Keratinocyte (primary cell): Measurements from ENCODE around the gene DNAJB13.

Experiments used
- EZH2 ChIP-seq: IDR thresholded peaks from one replicate; pipeline ENCODE4 v1.6.1; 2012; ENCODE audit warnings: inconsistent platforms, mild to moderate bottlenecking, low read length, moderate library complexity
- TF ChIP-seq, protein P1 (sequence below), 3 experiments: IDR thresholded peaks in 1 of 3; conservative IDR thresholded peaks in 1 of 3; optimal IDR thresholded peaks in 1 of 3; 2 replicates in 2 of 3; 3 replicates in 1 of 3; pipeline versions ENCODE3 to v1.5.1; 2011; ENCODE audit warnings: low read length in 3 of 3, mild to moderate bottlenecking in 3 of 3, moderate library complexity in 2 of 3, control low read depth in 1 of 3, inconsistent platforms in 1 of 3; ENCODE audit not compliant: insufficient read depth in 2 of 3; ENCODE audit errors: extremely low read depth in 1 of 3

DNA sequence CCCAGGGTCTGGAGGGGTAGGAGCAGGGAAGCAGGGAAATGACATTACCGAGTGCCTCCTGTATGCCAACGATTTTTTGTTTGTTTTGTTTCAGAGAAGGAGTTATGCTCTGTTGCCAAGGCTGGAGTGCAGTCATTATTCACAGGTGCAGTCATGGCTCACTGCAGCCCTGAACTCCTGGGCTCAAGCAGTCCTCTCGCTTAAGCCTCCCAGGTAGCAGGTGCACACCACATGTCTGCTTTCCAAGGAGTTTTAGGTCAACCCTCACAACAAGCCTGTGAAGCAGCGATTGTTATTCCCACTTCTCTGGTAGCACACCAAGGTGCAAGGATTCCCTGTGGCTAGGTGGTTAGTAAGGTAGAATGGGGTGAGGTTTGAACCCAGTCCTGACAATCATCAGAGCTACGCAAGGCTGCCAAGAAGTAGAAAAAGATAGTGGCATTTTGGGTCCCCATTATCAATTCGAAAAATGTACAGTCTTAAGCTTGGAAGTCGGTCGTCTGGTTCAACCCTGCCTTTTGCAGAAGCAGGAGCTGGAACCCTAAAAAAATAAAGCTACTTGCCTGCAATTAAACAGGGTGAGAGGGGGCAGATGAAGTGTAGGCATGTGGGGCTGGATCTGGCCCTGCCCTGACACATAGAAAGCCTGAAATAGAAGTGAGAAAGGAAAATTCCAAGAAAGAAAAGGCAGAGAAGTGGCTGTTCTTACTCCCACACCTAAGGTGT lies 48.9 kb downstream of the DNAJB13 start:
- TF ChIP-seq, protein P1, sequence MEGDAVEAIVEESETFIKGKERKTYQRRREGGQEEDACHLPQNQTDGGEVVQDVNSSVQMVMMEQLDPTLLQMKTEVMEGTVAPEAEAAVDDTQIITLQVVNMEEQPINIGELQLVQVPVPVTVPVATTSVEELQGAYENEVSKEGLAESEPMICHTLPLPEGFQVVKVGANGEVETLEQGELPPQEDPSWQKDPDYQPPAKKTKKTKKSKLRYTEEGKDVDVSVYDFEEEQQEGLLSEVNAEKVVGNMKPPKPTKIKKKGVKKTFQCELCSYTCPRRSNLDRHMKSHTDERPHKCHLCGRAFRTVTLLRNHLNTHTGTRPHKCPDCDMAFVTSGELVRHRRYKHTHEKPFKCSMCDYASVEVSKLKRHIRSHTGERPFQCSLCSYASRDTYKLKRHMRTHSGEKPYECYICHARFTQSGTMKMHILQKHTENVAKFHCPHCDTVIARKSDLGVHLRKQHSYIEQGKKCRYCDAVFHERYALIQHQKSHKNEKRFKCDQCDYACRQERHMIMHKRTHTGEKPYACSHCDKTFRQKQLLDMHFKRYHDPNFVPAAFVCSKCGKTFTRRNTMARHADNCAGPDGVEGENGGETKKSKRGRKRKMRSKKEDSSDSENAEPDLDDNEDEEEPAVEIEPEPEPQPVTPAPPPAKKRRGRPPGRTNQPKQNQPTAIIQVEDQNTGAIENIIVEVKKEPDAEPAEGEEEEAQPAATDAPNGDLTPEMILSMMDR (optimal IDR thresholded peaks at IDR 0.05 in 1 of 3, IDR thresholded peaks at IDR 0.05 in 1 of 3, conservative IDR thresholded peaks at IDR 0.05 in 1 of 3; ENCODE audit: extremely low read depth in 1 of 3, insufficient read depth in 2 of 3, low read length in 3 of 3): no peak
- no peak for TF ChIP-seq EZH2
